ENCODE results near the gene PBXIP1. TPM values are rescaled to one million over a fixed set of nuclear protein-coding genes. Genes with fewer than 3 reads are reported as not detected.

The PBXIP1 gene
- total RNA-seq, 1 experiment from 2014 or later, result 25.2 TPM

DNA sequence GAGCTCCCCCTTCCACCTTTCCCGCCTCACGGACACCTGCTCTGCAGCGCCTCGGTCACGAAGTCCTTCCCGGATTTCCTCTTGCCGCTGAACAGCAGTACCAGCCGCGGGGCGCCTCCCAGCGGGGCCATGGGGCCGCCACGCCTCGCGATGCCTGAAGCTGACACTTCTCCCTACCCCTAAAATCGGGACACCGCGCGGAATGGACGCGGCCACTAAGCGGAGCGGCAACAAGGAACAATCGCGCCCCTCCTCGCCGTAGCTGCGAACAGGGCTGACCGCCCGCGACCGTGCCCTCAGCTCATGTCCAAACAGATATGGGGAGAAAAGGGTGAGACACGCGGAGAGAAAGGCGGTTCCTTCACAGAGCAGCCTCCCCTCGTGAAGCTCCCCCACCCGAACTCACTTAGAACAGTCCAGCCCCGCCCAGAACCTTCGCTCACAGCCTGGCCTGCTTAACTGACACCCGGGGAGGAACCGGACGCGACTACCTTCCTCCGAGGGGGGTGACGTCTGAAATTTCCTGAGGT lies 19.3 kb downstream of the PBXIP1 start, which contains the start of gene PMVK:
Gene PMVK, minus strand, starts transcription at position 165 of the 530 bp plus-strand sequence. Its CDS starts 34 bp downstream, at position 131.
- no peaks in the 10 kb centered on the region for H3K9me3 ChIP-seq (replicated peaks)
- H3K27ac ChIP-seq, result peak within 1 kb of the TSS; percentile 98
- peak within 1 kb of the TSS; percentile 57 for H3K4me3 ChIP-seq
- peak; percentile 95 to 99 for DNase-seq (ENCODE audit: low read depth in 1 of 2, low spot score in 2 of 2)
- peaks cover 8% of the 10 kb centered on the region for H3K4me1 ChIP-seq (replicated peaks)
- H3K36me3 ChIP-seq, result no peaks in the 10 kb centered on the region
- no peaks in the 10 kb centered on the region for H3K27me3 ChIP-seq (replicated peaks)

- H3K27ac ChIP-seq, result peak overlapping the region; percentile 98; the same call in 1 of the 2 replicates
- H3K4me1 ChIP-seq (replicated peaks), result peaks cover 8% of the 10 kb centered on the region
- no peaks in the 10 kb centered on the region for H3K27me3 ChIP-seq (replicated peaks)
- peak overlapping the region; percentile 57 for H3K4me3 ChIP-seq
- H3K36me3 ChIP-seq, result no peaks in the 10 kb centered on the region
- DNase-seq (ENCODE audit: low read depth in 1 of 2, low spot score in 2 of 2), result no peak
- H3K9me3 ChIP-seq (replicated peaks), result no peaks in the 10 kb centered on the region
Measured at GRCh38 chr1:154935749-154936554, 19.9 kb downstream of the PBXIP1 start.

DNA sequence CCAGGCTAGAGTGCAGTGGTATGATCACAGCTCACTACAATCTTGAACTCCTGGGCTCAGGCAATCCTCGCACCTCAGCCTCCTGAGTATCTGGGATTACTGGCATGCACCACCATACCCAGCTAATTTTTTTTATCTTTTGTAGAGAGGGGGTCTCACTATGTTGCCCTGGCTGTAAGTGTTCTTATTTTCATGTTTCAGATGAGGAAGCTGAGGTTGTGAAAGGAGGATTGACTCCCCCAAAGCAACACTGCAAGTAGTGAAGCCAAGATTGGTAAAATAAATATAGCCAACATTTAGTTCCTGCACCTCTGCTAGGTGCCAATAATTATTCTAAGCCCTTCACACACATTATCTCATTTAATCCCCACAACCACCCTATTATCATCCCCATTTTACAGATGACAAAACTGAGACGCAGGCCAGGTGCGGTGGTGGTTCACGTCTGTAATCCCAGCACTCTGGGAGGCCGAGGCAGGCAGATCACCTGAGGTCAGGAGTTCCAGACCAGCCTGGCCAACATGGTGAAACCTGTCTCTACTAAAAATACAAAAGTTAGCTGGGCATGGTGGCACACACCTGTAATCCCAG lies 21.4 kb downstream of the PBXIP1 start:
- Histone ChIP-seq H3K4me3 (no peak overlapping the region), H3K36me3 (no peaks in the 10 kb centered on the region)
- no peak for DNase-seq (ENCODE audit: low read depth in 1 of 2, low spot score in 2 of 2)

DNA sequence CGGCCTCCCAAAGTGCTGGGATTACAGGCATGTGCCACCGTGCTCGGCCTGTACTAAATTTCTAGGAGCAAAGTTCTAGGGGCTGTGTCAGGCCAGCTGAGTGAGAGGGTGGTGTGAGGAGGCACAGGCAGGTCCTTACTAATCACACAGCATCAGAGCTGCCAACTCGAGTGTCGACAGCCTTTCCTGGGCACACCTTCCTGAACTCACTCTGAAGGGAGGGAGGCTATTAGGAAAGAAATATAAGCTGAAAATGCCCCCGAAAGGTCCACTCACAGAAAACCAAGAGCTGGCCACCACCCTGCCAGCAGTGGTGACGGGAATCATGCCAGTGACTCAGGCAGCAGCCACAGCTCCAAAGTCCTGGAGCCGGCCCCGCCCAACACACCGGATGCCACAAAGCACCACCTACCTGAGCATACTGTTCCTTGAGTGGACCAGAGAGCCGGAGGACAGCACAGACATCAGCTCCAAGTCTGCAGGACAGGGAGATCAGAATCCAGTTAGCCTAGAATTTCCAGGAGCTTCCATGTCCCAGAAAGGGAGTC lies 23.9 kb downstream of the PBXIP1 start:
- H3K27ac ChIP-seq, result no peak overlapping the region
- no peaks in the 10 kb centered on the region for H3K27me3 ChIP-seq (replicated peaks)
- H3K9me3 ChIP-seq (replicated peaks), result no peaks in the 10 kb centered on the region
- peaks cover 8% of the 10 kb centered on the region for H3K4me1 ChIP-seq (replicated peaks)
- no peaks in the 10 kb centered on the region for H3K36me3 ChIP-seq
- no peak for DNase-seq (ENCODE audit: low read depth in 1 of 2, low spot score in 2 of 2)
- H3K4me3 ChIP-seq, result no peak overlapping the region

More for the DNA sequence above, 21.4 kb downstream of the PBXIP1 start:
- Histone ChIP-seq H3K4me1 (replicated peaks) (peaks cover 8% of the 10 kb centered on the region), H3K9me3 (replicated peaks) (no peaks in the 10 kb centered on the region), H3K27ac (no peak overlapping the region), H3K27me3 (replicated peaks) (no peaks in the 10 kb centered on the region)

- no peaks in the 10 kb centered on the region for H3K4me1 ChIP-seq (replicated peaks)
- H3K9me3 ChIP-seq (replicated peaks), result no peaks in the 10 kb centered on the region
- H3K27me3 ChIP-seq (replicated peaks), result no peaks in the 10 kb centered on the region
- no peak overlapping the region for H3K27ac ChIP-seq
- no peak overlapping the region for H3K4me3 ChIP-seq
- no peak for DNase-seq (ENCODE audit: low read depth in 1 of 2, low spot score in 2 of 2)
- H3K36me3 ChIP-seq, result peaks cover 3% of the 10 kb centered on the region; the same call in 1 of the 2 replicates
Measured at GRCh38 chr1:154926201-154926600, 29.7 kb downstream of the PBXIP1 start.

- Histone ChIP-seq H3K4me3 (no peak overlapping the region), H3K36me3 (peaks cover 3% of the 10 kb centered on the region; the same call in 1 of the 2 replicates), H3K9me3 (replicated peaks) (no peaks in the 10 kb centered on the region), H3K27me3 (replicated peaks) (no peaks in the 10 kb centered on the region), H3K4me1 (replicated peaks) (no peaks in the 10 kb centered on the region), H3K27ac (no peak overlapping the region)
- DNase-seq (ENCODE audit: low read depth in 1 of 2, low spot score in 2 of 2), result no peak
Measured at GRCh38 chr1:154925335-154926170, 30.3 kb downstream of the PBXIP1 start.

GRCh38 chr1:154923695-154924094 lies 32.2 kb downstream of the PBXIP1 start:
- Histone ChIP-seq H3K27me3 (replicated peaks) (no peaks in the 10 kb centered on the region), H3K4me1 (replicated peaks) (no peaks in the 10 kb centered on the region), H3K9me3 (replicated peaks) (no peaks in the 10 kb centered on the region), H3K4me3 (no peak overlapping the region), H3K27ac (no peak overlapping the region), H3K36me3 (peaks cover 3% of the 10 kb centered on the region; the same call in 1 of the 2 replicates)
- DNase-seq (ENCODE audit: low read depth in 1 of 2, low spot score in 2 of 2), result no peak

GRCh38 chr1:154913273-154913672 lies 42.6 kb downstream of the PBXIP1 start:
- Histone ChIP-seq H3K9me3 (replicated peaks) (no peaks in the 10 kb centered on the region), H3K4me1 (replicated peaks) (no peaks in the 10 kb centered on the region), H3K4me3 (no peak overlapping the region), H3K27me3 (replicated peaks) (no peaks in the 10 kb centered on the region), H3K36me3 (no peaks in the 10 kb centered on the region), H3K27ac (no peak overlapping the region)
- no peak for DNase-seq (ENCODE audit: low read depth in 1 of 2, low spot score in 2 of 2)

- Histone ChIP-seq H3K27me3 (replicated peaks) (no peaks in the 10 kb centered on the region), H3K27ac (no peak overlapping the region), H3K4me1 (replicated peaks) (no peaks in the 10 kb centered on the region), H3K9me3 (replicated peaks) (no peaks in the 10 kb centered on the region), H3K4me3 (no peak overlapping the region), H3K36me3 (no peaks in the 10 kb centered on the region)
- DNase-seq (ENCODE audit: low read depth in 1 of 2, low spot score in 2 of 2), result no peak
Measured at GRCh38 chr1:154912755-154913154, 43.1 kb downstream of the PBXIP1 start.

GRCh38 chr1:154911691-154912550 lies 44.0 kb downstream of the PBXIP1 start:
- H3K27me3 ChIP-seq (replicated peaks), result no peaks in the 10 kb centered on the region
- DNase-seq (ENCODE audit: low read depth in 1 of 2, low spot score in 2 of 2), result no peak
- H3K4me3 ChIP-seq, result no peak overlapping the region
- H3K9me3 ChIP-seq (replicated peaks), result no peaks in the 10 kb centered on the region
- H3K4me1 ChIP-seq (replicated peaks), result no peaks in the 10 kb centered on the region
- H3K27ac ChIP-seq, result no peak overlapping the region
- no peaks in the 10 kb centered on the region for H3K36me3 ChIP-seq

DNA sequence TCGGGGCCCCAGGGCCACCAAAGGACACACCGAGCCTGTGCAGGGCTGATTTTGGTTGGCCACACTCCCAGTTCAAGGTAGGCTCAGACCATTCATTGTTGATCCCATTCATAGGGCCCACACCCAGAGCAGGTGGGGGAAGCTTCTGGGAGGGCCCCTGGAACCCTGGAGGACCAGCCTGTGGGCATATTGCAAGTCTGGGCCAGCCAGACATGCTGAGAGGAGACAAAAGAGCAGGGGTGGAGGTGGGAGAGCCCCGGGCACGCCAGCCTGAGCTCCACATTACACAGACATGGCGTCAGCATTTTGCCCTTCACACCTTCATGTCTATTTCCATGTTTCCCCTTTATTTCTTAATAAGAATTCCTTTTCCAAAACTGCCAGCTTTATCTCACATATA lies 45.0 kb downstream of the PBXIP1 start:
- H3K27ac ChIP-seq, result no peak overlapping the region
- no peak for DNase-seq (ENCODE audit: low read depth in 1 of 2, low spot score in 2 of 2)
- H3K4me3 ChIP-seq, result no peak overlapping the region
- no peaks in the 10 kb centered on the region for H3K36me3 ChIP-seq
- no peaks in the 10 kb centered on the region for H3K27me3 ChIP-seq (replicated peaks)
- no peaks in the 10 kb centered on the region for H3K4me1 ChIP-seq (replicated peaks)
- H3K9me3 ChIP-seq (replicated peaks), result no peaks in the 10 kb centered on the region

GRCh38 chr1:154908937-154909336 lies 47.0 kb downstream of the PBXIP1 start:
- Histone ChIP-seq H3K36me3 (no peaks in the 10 kb centered on the region), H3K4me3 (no peak overlapping the region)

More at GRCh38 chr1:154908937-154909336, 47.0 kb downstream of the PBXIP1 start:
- Histone ChIP-seq H3K4me1 (replicated peaks) (no peaks in the 10 kb centered on the region), H3K27me3 (replicated peaks) (no peaks in the 10 kb centered on the region), H3K27ac (no peak overlapping the region), H3K9me3 (replicated peaks) (no peaks in the 10 kb centered on the region)
- no peak for DNase-seq (ENCODE audit: low read depth in 1 of 2, low spot score in 2 of 2)
